ENCODE measurements around the gene HSD3B2. TPM values are rescaled to one million over a fixed set of nuclear protein-coding genes. Genes with fewer than 3 reads are reported as not detected.

HSD3B2 gene
- total and polyA plus RNA-seq, 2 of the 13 experiments (the other 11 are each of a cell fraction or from before 2014, with no cell fraction given): 0.20 TPM; not detected in 1

DNA sequence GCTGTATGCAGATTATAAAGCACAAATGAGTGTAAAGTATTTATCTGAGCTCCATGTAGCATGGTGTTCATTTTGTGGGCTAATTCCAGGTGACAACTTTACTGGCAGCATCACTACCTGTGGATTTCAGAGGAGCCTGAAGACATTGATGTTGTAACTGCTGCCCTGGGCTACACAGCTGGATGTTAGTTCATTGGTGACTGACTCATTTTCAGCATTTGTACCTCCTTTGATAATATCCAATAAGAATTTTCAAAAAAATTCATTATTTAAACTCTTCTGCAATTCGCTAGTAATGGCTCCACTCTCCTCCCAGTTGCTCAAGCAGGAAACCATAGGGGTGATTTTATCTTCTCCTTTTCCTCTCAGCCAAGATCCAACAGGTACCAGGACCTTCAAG lies 54.8 kb downstream of the HSD3B2 start (continued):
- TF ChIP-seq, protein P1, sequence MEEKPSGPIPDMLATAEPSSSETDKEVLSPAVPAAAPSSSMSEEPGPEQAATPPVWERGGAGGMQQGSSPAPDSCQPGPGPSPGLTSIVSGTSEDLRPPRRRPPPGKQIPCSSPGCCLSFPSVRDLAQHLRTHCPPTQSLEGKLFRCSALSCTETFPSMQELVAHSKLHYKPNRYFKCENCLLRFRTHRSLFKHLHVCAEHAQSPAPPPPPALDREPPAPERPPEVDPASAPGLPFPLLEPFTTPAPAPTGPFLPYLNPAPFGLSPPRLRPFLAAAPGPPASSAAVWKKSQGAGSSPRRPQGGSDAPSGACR (CRISPR knock-in tag; IDR thresholded peaks at IDR 0.05): no peak
- TF ChIP-seq ARID2 (CRISPR knock-in tag; IDR thresholded peaks at IDR 0.05; ENCODE audit: borderline replicate concordance): no peak
- TF ChIP-seq ZMYM2 (CRISPR knock-in tag; IDR thresholded peaks at IDR 0.05): no peak
- TF ChIP-seq NFE2L1 (CRISPR knock-in tag; IDR thresholded peaks at IDR 0.05; ENCODE audit: borderline replicate concordance): no peak
- TF ChIP-seq, protein P2, sequence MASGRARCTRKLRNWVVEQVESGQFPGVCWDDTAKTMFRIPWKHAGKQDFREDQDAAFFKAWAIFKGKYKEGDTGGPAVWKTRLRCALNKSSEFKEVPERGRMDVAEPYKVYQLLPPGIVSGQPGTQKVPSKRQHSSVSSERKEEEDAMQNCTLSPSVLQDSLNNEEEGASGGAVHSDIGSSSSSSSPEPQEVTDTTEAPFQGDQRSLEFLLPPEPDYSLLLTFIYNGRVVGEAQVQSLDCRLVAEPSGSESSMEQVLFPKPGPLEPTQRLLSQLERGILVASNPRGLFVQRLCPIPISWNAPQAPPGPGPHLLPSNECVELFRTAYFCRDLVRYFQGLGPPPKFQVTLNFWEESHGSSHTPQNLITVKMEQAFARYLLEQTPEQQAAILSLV (CRISPR knock-in tag; IDR thresholded peaks at IDR 0.05; ENCODE audit: borderline replicate concordance): no peak
- no peak for TF ChIP-seq PCBP2 (optimal IDR thresholded peaks at IDR 0.05; ENCODE audit: low read depth, low read length, poor library complexity, severe bottlenecking)
- no peak for TF ChIP-seq ZNF546 (CRISPR knock-in tag; conservative IDR thresholded peaks at IDR 0.05)

DNA sequence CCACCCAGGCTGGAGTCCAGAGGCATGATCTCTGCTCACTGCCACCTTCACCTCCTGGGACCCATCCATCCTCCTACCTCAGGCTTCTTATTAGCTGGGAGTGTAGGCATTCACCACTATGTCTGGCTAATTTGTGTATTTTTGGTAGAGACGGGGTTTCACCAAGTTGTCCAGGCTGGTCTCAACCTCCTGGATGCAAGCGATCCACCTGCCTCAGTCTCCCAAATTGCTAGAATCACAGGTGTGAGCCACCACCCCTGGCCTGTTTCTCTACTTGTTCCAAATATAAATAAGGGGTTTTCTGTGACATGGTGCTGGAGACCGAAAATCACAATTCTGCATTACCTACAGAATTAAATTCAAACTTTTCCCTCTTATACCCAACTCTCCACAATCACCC lies 55.4 kb downstream of the HSD3B2 start:
- no peaks in the 10 kb centered on the region for H3K79me2 ChIP-seq (ENCODE audit: insufficient read depth, low read length)
- intact Hi-C loops (cut with micrococcal nuclease; ENCODE audit: unreplicated experiment) (no loop called here), in situ Hi-C loops (cut with HindIII; ENCODE audit: extremely low pct_ligation_motif_present, low pct_unique_long_range_greater_than_20kb) (no loop called here)
- H3K9ac ChIP-seq (ENCODE audit: insufficient read depth, low read depth, low read length): no peak overlapping the region
- DNase-seq (ENCODE audit: low spot score) (no peak), FAIRE-seq (no peak), ATAC-seq (no peak)
- no peak for TF ChIP-seq NR2F1 (CRISPR knock-in tag; IDR thresholded peaks at IDR 0.05)
- TF ChIP-seq RNF2 (conservative IDR thresholded peaks at IDR 0.05; ENCODE audit: low read depth): no peak
- TF ChIP-seq RFXANK (CRISPR knock-in tag; IDR thresholded peaks at IDR 0.05): no peak
- no peak for TF ChIP-seq STAG1 (CRISPR knock-in tag; IDR thresholded peaks at IDR 0.05)
- TF ChIP-seq, protein P3, sequence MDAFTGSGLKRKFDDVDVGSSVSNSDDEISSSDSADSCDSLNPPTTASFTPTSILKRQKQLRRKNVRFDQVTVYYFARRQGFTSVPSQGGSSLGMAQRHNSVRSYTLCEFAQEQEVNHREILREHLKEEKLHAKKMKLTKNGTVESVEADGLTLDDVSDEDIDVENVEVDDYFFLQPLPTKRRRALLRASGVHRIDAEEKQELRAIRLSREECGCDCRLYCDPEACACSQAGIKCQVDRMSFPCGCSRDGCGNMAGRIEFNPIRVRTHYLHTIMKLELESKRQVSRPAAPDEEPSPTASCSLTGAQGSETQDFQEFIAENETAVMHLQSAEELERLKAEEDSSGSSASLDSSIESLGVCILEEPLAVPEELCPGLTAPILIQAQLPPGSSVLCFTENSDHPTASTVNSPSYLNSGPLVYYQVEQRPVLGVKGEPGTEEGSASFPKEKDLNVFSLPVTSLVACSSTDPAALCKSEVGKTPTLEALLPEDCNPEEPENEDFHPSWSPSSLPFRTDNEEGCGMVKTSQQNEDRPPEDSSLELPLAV (CRISPR knock-in tag; conservative IDR thresholded peaks at IDR 0.05; ENCODE audit: low read depth): no peak
- no peak for TF ChIP-seq KDM5B (CRISPR knock-in tag; IDR thresholded peaks at IDR 0.05; ENCODE audit: borderline replicate concordance)
- no peak for TF ChIP-seq ARID2 (CRISPR knock-in tag; IDR thresholded peaks at IDR 0.05; ENCODE audit: borderline replicate concordance)
- no peak for TF ChIP-seq KLF12 (CRISPR knock-in tag; IDR thresholded peaks at IDR 0.05; ENCODE audit: borderline replicate concordance)
- TF ChIP-seq EEA1 (CRISPR knock-in tag; IDR thresholded peaks at IDR 0.05; ENCODE audit: borderline replicate concordance): no peak
- TF ChIP-seq ARNTL (CRISPR knock-in tag; IDR thresholded peaks at IDR 0.05): no peak
- TF ChIP-seq, protein P4, sequence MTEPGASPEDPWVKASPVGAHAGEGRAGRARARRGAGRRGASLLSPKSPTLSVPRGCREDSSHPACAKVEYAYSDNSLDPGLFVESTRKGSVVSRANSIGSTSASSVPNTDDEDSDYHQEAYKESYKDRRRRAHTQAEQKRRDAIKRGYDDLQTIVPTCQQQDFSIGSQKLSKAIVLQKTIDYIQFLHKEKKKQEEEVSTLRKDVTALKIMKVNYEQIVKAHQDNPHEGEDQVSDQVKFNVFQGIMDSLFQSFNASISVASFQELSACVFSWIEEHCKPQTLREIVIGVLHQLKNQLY (CRISPR knock-in tag; IDR thresholded peaks at IDR 0.05): no peak
- TF ChIP-seq ZKSCAN5 (CRISPR knock-in tag; IDR thresholded peaks at IDR 0.05): no peak
- H3K36me3 ChIP-seq (replicated peaks in 1 of 2; ENCODE audit: control insufficient read depth in 1 of 2, insufficient read depth in 2 of 2, low read length in 2 of 2): no peaks in the 10 kb centered on the region
- CTCF ChIA-PET (ENCODE audit: low intra/inter-chr PET ratio, low total read pairs): no interaction called here
- no TSS peak for BruUV-seq (replicated peaks)
- no peak overlapping the region for H3K27ac ChIP-seq (ENCODE audit: extremely low read length, insufficient read depth, low read length)
- H3K27me3 ChIP-seq (ENCODE audit: control insufficient read depth in 1 of 2, insufficient read depth in 2 of 2, low read length in 2 of 2): peaks cover 0 to 6% of the 10 kb centered on the region in 2 experiments; a peak in 1 of 5 replicates
- no peaks in the 10 kb centered on the region for H3K9me3 ChIP-seq (ENCODE audit: low read length)
- H4K20me1 ChIP-seq (ENCODE audit: insufficient read depth, low read length): no peaks in the 10 kb centered on the region
- H3K4me2 ChIP-seq (ENCODE audit: low read depth, low read length): no peak overlapping the region
- peaks cover 39% of the 10 kb centered on the region for H3K4me1 ChIP-seq (ENCODE audit: insufficient read depth, low read length)
- no peak overlapping the region for H3K4me3 ChIP-seq (replicated peaks in 1 of 3; ENCODE audit: insufficient read depth in 1 of 3, low read depth in 2 of 3, low read length in 3 of 3)
- 44% methylated on average over 3 of the region's 3 CpGs for WGBS (ENCODE audit: low lambda C conversion rate)
- H2AFZ ChIP-seq (ENCODE audit: low read length): no peak overlapping the region
- POLR2A ChIA-PET: no interaction called here

All from HepG2 (cell line).